NT2/D1 (cell line): ENCODE data around the gene PMS2.

ENCODE experiments used
- DNase-seq: peaks from one replicate; pipeline ENCODE4 v3.0.0-alpha.2; 2011; ENCODE audit warnings: low read depth, low spot score
- H3K27me3 ChIP-seq: 2 replicates; pipeline ENCODE4 v1.6.0; 2011; ENCODE audit warnings: mild to moderate bottlenecking; ENCODE audit not compliant: insufficient read length, insufficient read depth
- H3K36me3 ChIP-seq: 2 replicates; pipeline ENCODE4 v1.6.1; 2011; ENCODE audit warnings: mild to moderate bottlenecking, low read length, mixed read lengths; ENCODE audit not compliant: insufficient read depth, insufficient read length
- H3K4me1 ChIP-seq: 2 replicates; pipeline ENCODE4 v1.5.1; 2011; ENCODE audit not compliant: insufficient read depth, insufficient read length
- H3K4me3 ChIP-seq: 2 replicates; pipeline ENCODE4 v1.5.1; 2011; ENCODE audit warnings: low read depth; ENCODE audit not compliant: insufficient read length
- H3K9ac ChIP-seq: 2 replicates; pipeline ENCODE4 v1.6.0; 2011; ENCODE audit warnings: low read depth; ENCODE audit not compliant: insufficient read length
- H3K9me3 ChIP-seq: 2 replicates; pipeline ENCODE4 v1.5.1; 2011; ENCODE audit warnings: mild to moderate bottlenecking, low read length; ENCODE audit not compliant: insufficient read depth
- SUZ12 ChIP-seq: IDR thresholded peaks from 2 replicates; pipeline ENCODE4 v1.6.1; 2011; ENCODE audit not compliant: insufficient read length, insufficient read depth; ENCODE audit errors: extremely low read depth
- YY1 ChIP-seq: IDR thresholded peaks from 2 replicates; pipeline ENCODE4 v1.6.1; 2011; ENCODE audit not compliant: insufficient read length, insufficient read depth
- ZNF274 ChIP-seq: IDR thresholded peaks from 2 replicates; pipeline ENCODE4 v1.6.1; 2011; ENCODE audit warnings: mild to moderate bottlenecking, low read depth, low read length

The PMS2 gene

GRCh38 chr7:6035165-6035564 lies 26.3 kb upstream of the PMS2 start:
- DNase-seq: no peak
- H3K36me3 ChIP-seq: peaks cover 87% of the 10 kb centered on the region
- no peak overlapping the region for H3K9ac ChIP-seq
- TF ChIP-seq ZNF274: no peak
- TF ChIP-seq SUZ12: no peak
- TF ChIP-seq YY1: no peak
- H3K4me1 ChIP-seq: no peaks in the 10 kb centered on the region
- no peaks in the 10 kb centered on the region for H3K9me3 ChIP-seq
- no peak overlapping the region for H3K4me3 ChIP-seq
- H3K27me3 ChIP-seq: no peaks in the 10 kb centered on the region

- Histone ChIP-seq H3K9ac (no peak overlapping the region), H3K27me3 (no peaks in the 10 kb centered on the region), H3K4me1 (no peaks in the 10 kb centered on the region), H3K9me3 (no peaks in the 10 kb centered on the region), H3K36me3 (peaks cover 88% of the 10 kb centered on the region), H3K4me3 (no peak overlapping the region)
- no peak for DNase-seq
- TF ChIP-seq YY1 (no peak), ZNF274 (no peak), SUZ12 (no peak)
These were observed 23.8 kb upstream of the PMS2 start for GRCh38 chr7:6032641-6033040.

- Histone ChIP-seq H3K4me3 (no peak overlapping the region), H3K36me3 (peaks cover 88% of the 10 kb centered on the region), H3K27me3 (no peaks in the 10 kb centered on the region), H3K9ac (no peak overlapping the region), H3K9me3 (no peaks in the 10 kb centered on the region), H3K4me1 (no peaks in the 10 kb centered on the region)
- no peak for DNase-seq
- TF ChIP-seq YY1 (no peak), ZNF274 (no peak), SUZ12 (no peak)
These were observed 23.3 kb upstream of the PMS2 start for GRCh38 chr7:6032167-6032566.

DNA sequence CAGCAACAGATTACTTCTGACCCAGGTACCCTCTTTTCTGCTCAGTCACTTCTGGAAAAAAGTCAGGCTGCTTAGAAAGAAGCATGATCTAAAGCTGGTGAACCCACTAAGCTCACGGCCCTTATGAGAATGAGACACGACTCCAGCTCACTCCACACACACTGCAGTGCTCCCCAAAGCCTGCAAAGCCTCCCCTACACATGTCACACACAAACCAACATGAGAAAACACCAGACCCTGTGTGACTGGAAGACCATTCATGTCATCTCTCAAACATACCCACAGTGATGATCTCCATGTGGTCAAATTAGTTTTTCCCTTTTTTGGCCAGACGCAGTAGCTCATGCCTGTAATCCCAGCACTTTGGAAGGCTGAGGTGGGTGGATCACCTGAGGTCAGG lies 22.7 kb upstream of the PMS2 start:
- H3K4me1 ChIP-seq: no peaks in the 10 kb centered on the region
- no peak overlapping the region for H3K4me3 ChIP-seq
- no peak for DNase-seq
- no peaks in the 10 kb centered on the region for H3K9me3 ChIP-seq
- peaks cover 88% of the 10 kb centered on the region for H3K36me3 ChIP-seq
- no peak for TF ChIP-seq ZNF274
- no peak for TF ChIP-seq SUZ12
- no peak for TF ChIP-seq YY1
- no peak overlapping the region for H3K9ac ChIP-seq
- H3K27me3 ChIP-seq: no peaks in the 10 kb centered on the region

DNA sequence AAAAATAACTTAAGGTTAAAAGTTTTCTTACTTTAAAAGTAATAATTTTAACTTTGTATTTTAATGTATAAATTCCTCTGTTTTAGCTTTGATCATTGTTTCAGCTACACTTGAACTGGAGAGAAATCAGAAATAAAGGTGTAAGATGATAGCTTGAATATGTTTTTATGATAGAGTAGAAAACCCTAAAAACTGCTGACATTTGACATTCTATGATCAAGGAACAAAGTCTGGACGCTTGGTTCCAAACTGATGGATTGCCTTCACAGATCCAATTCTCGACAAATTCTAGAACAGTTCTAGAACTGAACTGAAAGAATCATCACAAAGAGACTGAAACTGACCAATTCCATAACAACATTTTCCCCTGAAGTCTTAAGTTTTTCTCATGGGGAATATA lies 22.1 kb upstream of the PMS2 start, which contains the start of gene ANKRD61:
TSS of gene ANKRD61 (plus strand) at position 389 of the 400 bp plus-strand sequence. CDS start at position 389, 0 bp downstream.
- Histone ChIP-seq H3K9me3 (no peaks in the 10 kb centered on the region), H3K27me3 (no peaks in the 10 kb centered on the region), H3K9ac (no peak within 1 kb of the TSS), H3K4me3 (no peak within 1 kb of the TSS), H3K4me1 (peaks cover 4% of the 10 kb centered on the region), H3K36me3 (peaks cover 88% of the 10 kb centered on the region)
- TF ChIP-seq ZNF274: no peak
- no peak for TF ChIP-seq SUZ12
- TF ChIP-seq YY1: no peak
- no peak for DNase-seq

DNA sequence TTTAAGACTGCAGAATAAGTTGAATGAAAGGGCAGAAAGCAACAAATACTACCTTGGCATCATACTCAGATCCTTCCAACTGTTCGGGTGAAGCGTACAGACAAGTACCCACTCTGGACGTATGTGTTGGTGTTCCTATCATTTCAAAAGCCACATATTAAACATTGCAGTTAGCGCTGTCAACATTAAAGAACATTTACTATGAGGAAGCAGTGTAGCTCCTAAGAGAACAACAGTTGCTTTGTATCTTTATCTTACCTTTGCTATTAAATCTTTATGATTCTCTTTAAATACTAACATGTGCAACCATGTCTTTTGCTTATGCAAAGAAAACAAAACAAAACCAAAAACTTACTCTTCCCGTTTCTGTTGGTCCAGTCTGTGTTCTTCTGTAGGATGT lies 19.7 kb upstream of the PMS2 start:
- no peaks in the 10 kb centered on the region for H3K27me3 ChIP-seq
- TF ChIP-seq SUZ12: no peak
- TF ChIP-seq YY1: no peak
- TF ChIP-seq ZNF274: no peak
- H3K36me3 ChIP-seq: peaks cover 89% of the 10 kb centered on the region
- no peak for DNase-seq
- no peaks in the 10 kb centered on the region for H3K9me3 ChIP-seq
- no peak overlapping the region for H3K9ac ChIP-seq
- peaks cover 4% of the 10 kb centered on the region for H3K4me1 ChIP-seq
- H3K4me3 ChIP-seq: no peak overlapping the region

GRCh38 chr7:6027806-6028365 lies 19.0 kb upstream of the PMS2 start:
- peaks cover 90% of the 10 kb centered on the region for H3K36me3 ChIP-seq
- no peaks in the 10 kb centered on the region for H3K9me3 ChIP-seq
- no peak overlapping the region for H3K9ac ChIP-seq
- no peak for TF ChIP-seq YY1
- TF ChIP-seq ZNF274: no peak
- no peak for TF ChIP-seq SUZ12
- H3K27me3 ChIP-seq: no peaks in the 10 kb centered on the region
- H3K4me3 ChIP-seq: no peak overlapping the region
- peaks cover 4% of the 10 kb centered on the region for H3K4me1 ChIP-seq
- no peak for DNase-seq

DNA sequence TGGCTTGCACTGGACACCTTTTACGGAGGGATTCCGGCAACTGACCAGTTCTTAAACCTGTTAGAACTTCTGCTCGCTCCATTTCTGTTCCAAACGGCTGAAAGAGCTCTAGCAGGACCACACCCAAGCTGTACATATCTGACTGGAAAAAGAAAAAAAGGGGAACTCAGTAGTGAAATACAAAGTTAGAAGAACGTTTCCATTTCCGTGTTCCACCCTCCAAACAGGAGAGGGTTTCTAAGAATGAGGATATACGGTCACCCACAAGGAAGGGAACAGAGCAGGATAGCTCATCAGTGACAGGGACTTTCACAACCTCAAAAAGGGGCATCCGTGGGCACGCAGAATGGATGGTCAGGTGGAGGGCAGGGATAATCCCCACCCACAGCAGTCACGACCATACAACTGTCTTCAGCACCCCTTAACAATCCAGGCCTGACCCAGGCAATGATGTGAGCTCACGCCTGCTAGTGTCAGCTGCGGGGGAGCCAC lies 18.0 kb upstream of the PMS2 start:
- Histone ChIP-seq H3K36me3 (peaks cover 92% of the 10 kb centered on the region), H3K9ac (no peak overlapping the region), H3K9me3 (no peaks in the 10 kb centered on the region), H3K4me3 (no peak overlapping the region), H3K27me3 (no peaks in the 10 kb centered on the region), H3K4me1 (peaks cover 4% of the 10 kb centered on the region)
- TF ChIP-seq ZNF274 (no peak), YY1 (no peak)
- DNase-seq: no peak
